ENCODE measurements around the gene C14orf119.

The C14orf119 gene

GRCh38 chr14:23095196-23096108 lies at the start of gene C14orf119:
Gene C14orf119 (plus strand): TSS chr14:23095505. CDS start chr14:23097659, 2,154 bp downstream.
- DNase-seq: no peak

GRCh38 chr14:23047034-23047634 lies 48.2 kb upstream of the C14orf119 start:
- no peak for DNase-seq

- DNase-seq: no peak
Measured at GRCh38 chr14:23047751-23048693, 47.3 kb upstream of the C14orf119 start.

GRCh38 chr14:23049011-23049410 lies 46.3 kb upstream of the C14orf119 start:
- no peak for DNase-seq

GRCh38 chr14:23051141-23052057 lies 43.9 kb upstream of the C14orf119 start:
- no peak for DNase-seq

- no peak for DNase-seq
Measured at GRCh38 chr14:23052182-23052623, 43.1 kb upstream of the C14orf119 start.

- DNase-seq: no peak
Measured at GRCh38 chr14:23052671-23053070, 42.6 kb upstream of the C14orf119 start.

GRCh38 chr14:23053426-23053825 lies 41.9 kb upstream of the C14orf119 start:
- DNase-seq: no peak

GRCh38 chr14:23054000-23054811 lies 41.1 kb upstream of the C14orf119 start:
- DNase-seq: no peak

GRCh38 chr14:23055147-23055550 lies 40.2 kb upstream of the C14orf119 start:
- DNase-seq: no peak

GRCh38 chr14:23055621-23056144 lies 39.6 kb upstream of the C14orf119 start:
- DNase-seq: no peak

GRCh38 chr14:23056145-23056955 lies 39.0 kb upstream of the C14orf119 start:
- no peak for DNase-seq

- DNase-seq: no peak
Measured at GRCh38 chr14:23056956-23057756, 38.1 kb upstream of the C14orf119 start, which contains the start of gene CDH24. Gene CDH24 (minus strand): TSS chr14:23057520. CDS start chr14:23055733, 1,787 bp downstream.

- DNase-seq: no peak
Measured at GRCh38 chr14:23057757-23058653, 37.3 kb upstream of the C14orf119 start.

GRCh38 chr14:23058654-23059504 lies 36.4 kb upstream of the C14orf119 start:
- no peak for DNase-seq

GRCh38 chr14:23060536-23061260 lies 34.6 kb upstream of the C14orf119 start:
- DNase-seq: no peak
